ENCODE measurements around the gene SERAC1. TPM values are rescaled to one million over a fixed set of nuclear protein-coding genes. Genes with fewer than 3 reads are reported as not detected.
A peak's percentile ranks its signal among the peaks of the same experiment; 100 is the strongest.

Gene SERAC1
- total RNA-seq, 1 donor from 2014 or later: 20.9 TPM

DNA sequence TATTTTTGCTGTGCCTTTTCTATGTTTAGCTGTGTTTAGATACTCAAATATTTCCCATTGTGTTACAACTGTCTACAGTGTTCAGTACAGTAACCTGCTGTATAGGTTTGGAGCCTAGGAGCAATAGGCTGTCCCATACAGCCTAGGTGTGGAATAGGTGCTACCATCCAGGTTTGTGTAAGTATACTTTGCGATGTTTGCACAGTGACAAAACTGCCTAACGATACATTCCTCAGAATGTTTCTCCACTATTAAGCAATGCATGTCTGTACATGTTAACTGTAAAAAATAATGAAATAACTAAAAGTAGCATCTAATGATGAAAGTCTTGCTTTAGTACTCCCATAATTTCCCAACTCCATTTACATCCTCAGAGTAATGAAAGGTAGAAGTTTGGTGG, 46.0 kb downstream of the SERAC1 start:
- no peak for DNase-seq (ENCODE audit: low read depth)

DNA sequence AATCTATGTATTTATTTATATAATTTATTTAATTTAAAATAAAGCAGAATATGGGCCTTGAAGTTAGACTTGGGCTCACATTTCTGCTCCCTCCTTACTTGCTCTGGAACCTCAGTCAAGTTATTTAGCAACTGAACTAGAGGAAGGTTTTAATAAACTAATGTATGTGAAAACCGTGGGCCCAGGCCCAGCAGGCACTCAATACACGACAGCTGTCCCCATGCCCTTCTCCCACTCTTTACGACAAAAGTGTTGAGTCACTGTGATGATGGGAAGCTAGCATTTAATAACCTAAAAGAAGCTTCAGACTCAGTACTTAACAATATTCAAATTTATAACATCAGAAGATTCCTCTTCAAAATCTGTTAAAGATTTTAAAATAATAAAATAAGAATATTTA, 46.7 kb downstream of the SERAC1 start:
- no peak for DNase-seq (ENCODE audit: low read depth)

DNA sequence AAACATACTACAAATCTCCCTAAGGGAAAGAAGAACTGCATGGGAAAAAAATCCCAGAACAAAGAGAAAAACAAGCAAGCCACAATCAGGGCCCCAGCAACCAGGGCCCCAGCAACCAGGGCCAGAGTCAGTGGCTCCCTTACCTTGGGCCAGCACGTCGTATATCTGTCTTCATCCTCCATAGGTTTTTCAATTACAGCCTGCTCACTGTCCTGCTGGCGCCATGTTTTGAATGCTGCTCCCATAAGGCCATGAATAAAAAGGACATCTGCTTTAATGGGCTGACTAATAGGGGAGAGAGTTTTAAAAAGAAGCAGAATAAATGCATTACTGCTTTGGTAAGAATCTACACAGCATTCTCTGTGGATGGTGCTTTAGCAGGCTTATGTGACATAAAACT, 49.2 kb downstream of the SERAC1 start:
- no peak for DNase-seq (ENCODE audit: low read depth)

DNA sequence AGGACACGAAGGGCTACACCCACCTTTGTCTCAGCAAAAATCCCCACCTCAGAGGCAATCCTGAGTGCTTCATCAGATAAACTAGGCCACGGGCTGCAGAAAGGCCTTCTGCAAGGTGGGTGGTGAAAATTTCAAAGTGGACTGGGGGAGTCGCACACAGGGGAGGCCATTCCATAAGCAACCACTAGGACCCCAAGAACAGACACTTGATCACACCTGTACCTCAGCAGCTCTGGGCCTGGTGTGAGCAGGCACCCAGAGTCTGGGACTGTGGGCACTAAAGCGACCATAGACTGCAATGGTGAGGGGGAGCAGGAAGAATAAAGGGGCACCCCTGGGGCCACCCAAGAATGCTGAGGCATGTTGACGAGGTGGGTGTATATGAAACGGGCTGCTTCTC, 52.6 kb downstream of the SERAC1 start:
- DNase-seq (ENCODE audit: low read depth): no peak

DNA sequence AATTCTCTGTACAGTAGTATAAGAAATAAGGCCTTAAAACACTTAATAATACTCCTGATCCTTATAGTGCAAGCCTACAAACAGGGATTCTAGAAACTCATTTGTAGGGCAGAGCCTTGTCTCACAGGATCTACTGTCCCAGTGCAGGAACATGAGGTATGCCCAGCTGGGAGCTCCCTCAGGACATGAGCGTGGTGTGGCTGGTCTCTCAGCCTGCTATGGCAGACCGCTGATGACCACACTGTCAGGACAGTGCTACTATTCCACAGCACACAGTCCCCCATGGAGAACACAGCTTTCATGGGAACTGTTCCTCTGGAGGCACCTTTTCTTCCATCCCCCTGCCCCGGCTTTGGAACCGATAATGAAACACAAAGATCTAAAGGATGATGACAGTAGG, 53.0 kb downstream of the SERAC1 start:
- no peak for DNase-seq (ENCODE audit: low read depth)

DNA sequence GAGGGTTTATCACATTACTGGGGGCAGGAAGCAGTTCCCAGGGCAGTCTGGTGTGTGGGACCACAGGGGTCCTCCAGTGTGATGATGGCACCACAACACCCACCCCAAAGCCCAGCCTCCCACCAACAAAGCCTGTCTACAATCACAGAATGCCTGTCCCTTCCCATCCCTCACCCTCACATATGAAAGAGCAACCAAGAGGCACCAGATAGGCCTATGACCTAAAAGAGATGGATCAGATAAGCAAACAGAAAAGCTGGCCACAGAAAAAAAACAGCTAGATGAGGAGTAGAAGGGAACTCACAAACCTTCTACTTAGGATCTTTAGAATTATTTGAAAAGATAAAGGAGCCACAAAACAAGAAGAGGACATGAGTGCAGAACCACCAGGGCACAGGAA, 54.3 kb downstream of the SERAC1 start:
- no peak for DNase-seq (ENCODE audit: low read depth)

DNA sequence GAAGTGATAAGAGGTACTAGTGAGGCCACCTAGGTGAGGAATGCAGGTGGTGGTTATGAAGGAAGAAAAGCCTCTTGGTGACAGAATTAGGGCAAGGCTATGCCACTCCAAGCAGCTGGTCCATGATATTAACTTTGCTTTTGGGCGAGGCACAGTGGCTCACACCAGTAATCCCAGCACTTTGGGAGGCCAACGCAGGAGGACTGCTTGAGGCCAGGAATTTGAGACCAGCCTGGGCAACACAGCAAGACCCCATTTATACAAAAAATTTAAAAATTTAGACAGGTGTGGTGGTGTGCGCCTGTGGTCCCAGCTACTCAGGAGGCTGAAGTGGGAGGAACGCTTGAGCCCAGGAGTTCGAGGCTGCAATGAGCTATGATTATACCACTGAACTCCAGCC, 56.1 kb downstream of the SERAC1 start:
- DNase-seq (ENCODE audit: low read depth): no peak

DNA sequence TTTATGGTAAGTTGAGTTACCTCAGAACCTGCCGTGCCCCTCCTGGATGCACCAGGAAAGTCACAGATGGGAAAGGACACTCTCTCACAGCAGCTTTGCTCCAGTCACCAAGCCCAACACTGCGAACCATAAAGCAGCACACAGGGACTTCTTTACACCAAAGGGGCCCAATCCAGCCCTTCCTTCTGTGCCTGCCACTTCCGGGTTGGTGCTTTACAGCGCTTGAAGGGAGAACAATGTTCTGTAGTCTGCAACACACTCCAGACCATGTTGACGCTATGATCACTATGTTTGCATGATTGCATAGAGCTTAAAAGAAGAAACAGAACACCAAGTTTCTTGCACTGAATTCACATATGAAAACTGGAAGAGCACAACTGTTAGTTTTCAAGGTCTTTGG, 57.1 kb downstream of the SERAC1 start:
- no peak for DNase-seq (ENCODE audit: low read depth)

DNA sequence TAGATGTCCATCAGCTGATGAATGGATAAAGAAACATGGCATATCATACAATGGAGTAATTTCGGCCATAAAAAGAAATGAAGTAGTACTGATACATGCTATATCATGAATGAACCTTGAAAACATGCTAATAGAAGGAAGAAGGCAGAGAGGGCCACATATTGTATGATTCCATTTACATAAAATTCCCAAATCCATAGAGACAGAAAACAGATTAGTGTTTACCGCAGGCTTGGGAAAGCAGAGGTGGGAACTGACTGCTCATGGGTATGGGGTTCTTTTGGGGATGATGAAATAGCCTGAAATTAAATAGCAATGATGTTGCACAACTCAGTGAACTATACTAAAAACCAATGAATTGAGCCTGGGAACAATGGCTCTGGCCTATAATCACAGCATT, 58.3 kb downstream of the SERAC1 start:
- DNase-seq (ENCODE audit: low read depth): peak; percentile 6

DNA sequence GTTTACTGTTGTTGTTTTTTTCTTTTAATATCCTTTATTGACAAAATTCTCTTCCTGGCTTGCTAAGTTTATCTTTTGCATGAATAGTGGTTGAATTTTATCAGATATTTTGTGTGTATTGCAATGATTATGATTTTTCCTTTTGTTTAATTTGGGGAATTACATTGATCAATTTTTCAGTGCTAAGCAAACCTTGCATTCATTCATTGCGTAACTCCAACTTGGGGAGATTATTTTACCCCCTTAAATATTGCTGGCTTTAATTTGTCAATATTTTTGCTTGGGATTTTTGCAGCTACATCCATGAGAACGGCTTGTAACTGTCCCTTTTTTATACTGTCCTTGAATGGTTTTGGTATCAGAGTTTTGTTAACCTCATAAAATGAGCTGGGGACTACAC, 63.4 kb downstream of the SERAC1 start:
- no peak for DNase-seq (ENCODE audit: low read depth)

DNA sequence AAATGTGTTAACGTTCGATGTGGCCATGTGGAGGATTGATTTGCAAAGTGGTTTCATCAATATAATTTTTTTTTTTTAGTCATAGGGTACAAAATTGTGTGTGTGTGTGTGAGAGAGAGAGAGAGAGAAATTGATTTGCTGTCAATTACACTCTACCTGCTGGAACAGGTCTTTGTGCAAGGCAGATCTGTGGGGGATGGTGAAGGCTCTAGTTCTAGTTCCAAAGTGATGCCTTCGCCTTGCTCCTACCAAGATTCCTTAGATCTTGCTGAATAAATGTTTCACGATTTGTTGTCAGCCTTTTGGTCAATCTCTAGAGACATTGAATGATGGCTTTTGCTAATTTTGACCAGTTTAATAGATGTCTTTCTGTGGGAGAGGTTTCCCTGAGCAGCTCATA, 64.8 kb downstream of the SERAC1 start:
- DNase-seq (ENCODE audit: low read depth): no peak

DNA sequence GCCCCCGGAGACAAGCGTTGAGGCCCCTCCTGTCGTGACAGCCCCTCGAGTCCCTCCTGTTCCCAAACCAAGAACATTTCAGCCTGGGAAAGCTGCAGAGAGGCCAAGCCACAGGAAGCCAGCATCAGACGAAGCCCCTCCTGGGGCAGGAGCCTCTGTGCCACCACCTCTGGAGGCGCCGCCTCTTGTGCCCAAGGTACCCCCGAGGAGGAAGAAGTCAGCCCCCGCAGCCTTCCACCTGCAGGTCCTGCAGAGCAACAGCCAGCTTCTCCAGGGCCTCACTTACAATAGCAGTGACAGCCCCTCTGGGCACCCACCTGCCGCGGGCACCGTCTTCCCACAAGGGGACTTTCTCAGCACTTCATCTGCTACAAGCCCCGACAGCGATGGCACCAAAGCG, 72.4 kb downstream of the SERAC1 start:
- DNase-seq (ENCODE audit: low read depth): no peak

DNA sequence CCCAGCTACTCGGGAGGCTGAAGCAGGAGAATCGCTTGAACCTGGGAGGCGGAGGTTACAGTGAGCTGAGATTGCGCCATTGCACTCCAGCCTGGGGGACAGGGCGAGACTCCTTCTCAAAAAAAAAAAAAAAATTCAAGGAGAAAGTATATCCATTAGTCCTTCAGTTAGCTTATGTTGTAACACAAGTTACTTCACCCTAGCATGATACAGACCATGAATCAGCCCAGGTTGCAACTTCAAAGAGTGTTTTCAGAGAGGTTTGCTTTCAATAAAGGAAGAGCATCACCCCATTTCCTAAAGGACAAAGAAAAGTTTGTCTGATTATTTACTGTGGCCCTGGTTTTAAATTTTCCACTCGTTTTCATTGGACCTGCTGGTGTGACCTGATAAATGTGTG, 73.0 kb downstream of the SERAC1 start:
- peak; percentile 53 for DNase-seq (ENCODE audit: low read depth)

DNA sequence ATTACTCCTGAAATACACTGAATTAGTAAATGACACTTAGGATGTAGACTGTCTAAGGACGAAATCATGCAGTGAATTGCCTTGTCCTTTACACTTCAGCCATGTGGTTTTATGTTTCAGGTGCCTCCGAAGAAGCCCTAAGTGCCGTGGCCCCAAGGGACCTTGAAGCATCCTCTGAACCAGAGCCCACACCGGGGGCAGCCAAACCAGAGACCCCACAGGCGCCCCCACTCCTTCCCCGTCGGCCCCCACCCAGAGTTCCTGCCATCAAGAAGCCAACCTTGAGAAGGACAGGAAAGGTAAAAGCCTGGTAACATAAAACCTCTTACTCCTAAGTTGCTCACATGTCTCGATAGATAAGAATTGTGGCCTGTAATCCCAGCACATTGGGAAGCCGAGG, 75.3 kb downstream of the SERAC1 start:
- no peak for DNase-seq (ENCODE audit: low read depth)

DNA sequence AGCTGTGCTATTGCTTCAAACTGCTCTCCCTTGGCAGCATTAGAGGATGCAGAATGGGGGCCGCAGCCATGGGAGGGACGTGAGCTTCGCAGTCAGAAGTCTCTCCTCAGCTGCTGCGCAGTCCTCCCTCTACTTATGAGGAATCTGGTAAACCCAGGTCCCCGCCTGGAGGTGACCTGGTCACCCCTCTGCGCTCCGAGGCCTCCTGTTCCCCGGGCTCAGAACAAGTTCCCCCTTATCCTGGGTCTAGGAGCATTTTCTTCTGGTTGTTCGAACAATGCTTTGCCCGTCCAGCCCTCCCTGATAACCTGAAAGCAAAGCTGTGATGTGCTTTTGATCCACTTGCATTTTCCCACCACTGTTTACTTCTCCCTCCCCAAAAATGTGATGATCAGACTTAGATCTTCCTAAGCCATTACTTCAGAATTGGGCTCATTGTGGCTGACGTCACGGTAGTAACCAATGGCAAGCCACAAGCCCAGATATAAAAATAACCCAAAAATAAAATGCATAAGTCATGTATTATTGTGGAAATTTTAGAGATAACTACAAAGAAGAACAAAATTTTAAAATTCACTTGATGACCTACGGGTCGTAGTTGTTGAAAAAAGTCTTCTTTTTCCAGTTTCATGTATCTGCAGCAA, 80.7 kb downstream of the SERAC1 start:
- no peak for DNase-seq (ENCODE audit: low read depth)

DNA sequence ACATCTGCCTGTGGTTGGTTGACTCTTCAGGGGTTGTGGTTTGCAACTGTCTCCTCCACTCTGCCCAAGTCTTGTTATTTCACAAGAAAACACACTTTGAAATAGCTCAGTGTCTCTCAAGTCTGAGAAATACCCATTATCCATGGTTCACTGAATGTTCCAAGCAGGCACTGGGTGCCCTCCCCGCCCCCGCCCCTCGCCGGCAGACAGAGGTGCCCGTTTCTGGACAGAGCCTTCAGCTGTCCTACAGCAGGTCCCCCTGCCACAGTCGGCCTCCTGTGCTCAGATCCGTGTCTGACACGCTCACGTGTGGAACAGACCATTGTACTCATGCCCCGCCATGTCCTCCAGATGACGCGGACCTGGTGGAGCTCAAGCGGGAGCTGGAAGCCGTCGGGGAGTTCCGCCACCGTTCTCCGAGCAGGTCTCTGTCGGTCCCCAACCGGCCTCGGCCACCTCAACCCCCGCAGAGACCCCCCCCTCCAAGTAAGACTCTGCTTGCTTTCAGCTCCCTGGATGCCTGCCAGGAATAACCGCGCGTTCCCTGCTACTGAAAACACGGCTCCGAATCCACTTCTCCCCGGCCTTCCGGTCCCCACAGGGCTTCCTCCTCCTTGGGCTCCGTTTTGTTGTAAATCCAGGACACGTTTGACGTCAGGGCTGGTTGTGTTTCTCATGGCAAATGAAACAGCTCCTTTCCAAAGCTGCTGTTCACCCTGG, 81.4 kb downstream of the SERAC1 start:
- DNase-seq (ENCODE audit: low read depth): peak; percentile 99

DNA sequence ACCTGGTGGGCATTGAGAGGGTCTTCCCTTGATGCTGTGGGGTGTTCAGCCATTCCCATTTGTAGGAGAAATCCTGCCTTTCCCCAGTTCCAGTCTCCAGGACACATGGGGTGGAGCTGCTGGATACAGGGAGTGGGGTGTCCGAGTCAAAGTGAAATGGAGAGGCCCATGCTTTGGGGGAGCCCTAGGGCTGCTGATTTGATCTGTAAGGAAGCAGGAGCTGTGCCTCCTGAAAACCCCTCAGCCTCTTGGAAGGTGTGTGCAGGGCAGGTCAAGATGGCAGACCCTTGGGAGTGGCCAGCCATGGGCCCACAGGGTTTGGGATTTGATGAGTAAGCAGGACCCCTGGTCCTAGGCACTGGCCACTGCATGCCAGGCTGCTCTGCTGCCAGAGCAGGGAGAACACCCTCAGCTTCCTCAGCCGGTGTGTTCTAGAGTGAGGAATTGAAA, 82.0 kb downstream of the SERAC1 start:
- DNase-seq (ENCODE audit: low read depth): no peak

DNA sequence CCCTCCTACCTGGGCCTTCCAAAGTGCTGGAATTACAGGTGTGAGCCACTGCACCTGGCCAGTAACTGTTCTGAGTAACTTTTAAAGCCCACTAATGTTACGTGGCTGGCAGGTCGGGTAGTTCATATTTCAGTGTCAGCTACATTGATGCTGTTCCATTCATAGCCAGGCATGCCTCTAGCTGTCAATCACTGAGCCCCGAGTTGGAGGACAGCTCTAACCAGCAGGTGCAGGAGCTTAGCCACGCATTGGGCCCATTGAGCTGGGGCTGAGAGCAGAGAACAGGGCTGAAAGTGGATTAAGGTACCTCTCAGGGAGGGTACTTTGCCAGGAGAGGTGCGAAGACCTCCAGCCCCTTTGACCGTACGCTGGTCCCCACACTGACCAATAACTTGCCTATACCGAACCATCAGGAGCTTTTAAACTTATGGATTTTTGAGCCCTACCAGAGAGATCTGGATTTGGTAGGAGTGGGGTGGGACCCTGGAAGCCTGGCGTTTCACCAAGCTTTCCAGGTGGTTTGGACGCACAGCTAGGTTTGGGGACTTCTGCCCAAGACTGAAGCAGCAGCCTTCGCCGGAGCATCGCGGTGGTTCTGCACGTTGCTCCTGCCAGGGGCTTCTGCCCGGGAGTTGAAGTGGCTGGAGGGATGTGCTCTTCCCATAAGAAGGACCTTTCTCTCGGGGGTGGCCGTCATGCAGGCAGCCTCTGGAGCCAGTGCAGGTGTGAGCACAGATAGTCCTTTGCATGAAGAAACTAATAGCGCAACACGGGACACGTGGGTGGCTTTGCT, 82.6 kb downstream of the SERAC1 start:
- DNase-seq (ENCODE audit: low read depth): no peak

DNA sequence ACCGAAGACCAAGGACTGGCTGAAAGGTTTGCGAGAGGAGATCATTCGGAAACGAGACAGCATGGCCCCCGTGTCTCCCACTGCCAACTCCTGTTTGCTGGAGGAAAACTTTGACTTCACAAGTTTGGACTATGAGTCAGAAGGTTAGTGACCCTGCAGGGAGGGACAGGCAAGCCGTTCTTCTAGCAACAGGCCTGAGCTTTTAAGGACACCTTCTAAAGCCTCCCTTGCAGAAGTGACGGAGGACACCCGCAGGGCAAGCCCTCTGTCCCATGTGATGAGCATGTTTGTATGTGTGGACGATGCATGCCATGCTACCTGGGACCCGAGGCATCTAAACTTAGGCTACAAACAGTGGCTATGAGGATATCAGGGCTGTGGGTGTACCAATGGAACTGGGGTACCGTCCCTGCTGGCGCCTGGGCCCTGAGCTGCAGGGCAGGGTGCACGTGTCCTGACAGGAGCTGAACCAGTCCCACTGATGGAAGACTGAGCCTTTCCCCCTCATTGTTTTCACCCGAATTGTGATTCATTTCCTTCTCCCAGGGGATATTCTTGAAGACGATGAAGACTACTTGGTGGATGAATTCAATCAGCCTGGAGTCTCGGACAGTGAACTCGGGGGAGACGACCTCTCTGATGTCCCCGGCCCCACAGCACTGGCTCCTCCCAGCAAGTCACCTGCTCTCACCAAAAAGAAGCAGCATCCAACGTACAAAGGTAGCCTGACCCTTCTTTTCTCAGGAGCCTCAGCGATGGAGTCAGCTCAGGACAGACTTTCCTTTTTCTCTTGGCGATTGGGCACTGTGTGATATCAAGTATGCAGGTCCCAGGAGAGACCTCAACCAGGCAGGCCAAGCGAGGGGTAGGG, 84.4 kb downstream of the SERAC1 start:
- no peak for DNase-seq (ENCODE audit: low read depth)

DNA sequence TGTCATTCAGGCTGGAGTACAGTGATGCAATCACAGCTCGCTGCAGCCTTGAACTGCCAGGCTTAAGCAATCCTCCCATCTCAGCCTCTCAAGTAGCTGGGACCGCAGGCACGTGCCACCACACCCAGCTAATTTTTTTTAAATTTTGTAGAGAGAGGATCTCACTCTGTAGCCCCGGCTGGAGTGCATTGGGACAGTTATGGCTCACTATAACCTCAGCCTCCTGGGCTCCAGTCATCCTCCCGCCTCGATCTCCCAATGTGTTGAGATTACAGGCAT, 86.5 kb downstream of the SERAC1 start:
- no peak for DNase-seq (ENCODE audit: low read depth)

DNA sequence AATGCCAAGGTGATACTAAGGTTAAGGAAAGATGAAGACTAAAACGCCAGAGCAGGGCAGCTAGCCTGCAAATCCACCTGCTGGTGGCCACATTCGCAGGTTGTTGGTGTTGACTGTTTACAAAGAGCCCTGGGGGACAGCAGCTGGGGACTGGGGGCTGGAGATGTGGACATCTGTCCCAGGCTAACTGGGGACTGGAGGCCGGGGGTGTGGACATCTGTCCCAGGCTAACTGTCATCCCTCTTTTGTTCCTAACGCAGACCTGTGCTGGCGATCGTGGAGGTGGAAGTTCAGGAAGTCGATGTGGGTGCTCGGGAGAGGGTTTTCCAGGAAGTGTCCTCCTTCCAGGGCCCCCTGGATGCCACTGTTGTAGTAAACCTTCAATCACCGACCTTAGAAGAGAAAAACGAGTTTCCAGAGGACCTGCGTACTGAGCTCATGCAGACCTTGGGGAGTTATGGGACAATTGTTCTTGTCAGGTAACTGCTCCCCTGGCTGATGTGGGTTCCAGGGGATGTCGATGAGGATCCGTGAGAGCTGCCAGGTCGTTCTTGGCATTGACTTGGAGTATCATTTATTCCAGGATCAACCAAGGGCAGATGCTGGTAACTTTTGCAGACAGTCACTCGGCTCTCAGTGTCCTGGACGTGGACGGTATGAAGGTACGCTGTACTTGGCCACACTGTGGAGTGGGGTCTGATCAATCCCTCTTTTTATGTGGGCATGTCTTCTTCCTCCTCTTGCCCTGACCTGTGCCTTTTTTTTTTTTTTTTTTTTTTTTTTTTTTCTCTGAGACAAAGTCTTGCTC, 87.0 kb downstream of the SERAC1 start:
- no peak for DNase-seq (ENCODE audit: low read depth)

Data from renal cortical epithelial cell (primary cell).